Esophagus muscularis mucosa (tissue), 4 donors: ENCODE data around the gene PRRT3.

Source experiments
- EP300 ChIP-seq: sonication (generic); formaldehyde crosslinking; IDR thresholded peaks from one replicate; pipeline ENCODE4 v1.6.1; 2017; ENCODE audit warnings: antibody characterized with exemption
- POLR2A ChIP-seq: fragments of 450-650 bp; IDR thresholded peaks from one replicate; pipeline ENCODE4 v1.6.1; 2017; ENCODE audit warnings: antibody characterized with exemption, moderate library complexity, mild to moderate bottlenecking, low read depth
- TF ChIP-seq, protein P1 (sequence below), 3 experiments: fragments of 200-600 bp in 2 of 3; fragments of 450-650 bp in 1 of 3; sonication (generic) in 2 of 3; IDR thresholded peaks; one replicate each; pipeline ENCODE4 v1.5.1; 2017 to 2019; ENCODE audit warnings: antibody characterized with exemption in 3 of 3, mild to moderate bottlenecking in 2 of 3, moderate library complexity in 1 of 3

DNA sequence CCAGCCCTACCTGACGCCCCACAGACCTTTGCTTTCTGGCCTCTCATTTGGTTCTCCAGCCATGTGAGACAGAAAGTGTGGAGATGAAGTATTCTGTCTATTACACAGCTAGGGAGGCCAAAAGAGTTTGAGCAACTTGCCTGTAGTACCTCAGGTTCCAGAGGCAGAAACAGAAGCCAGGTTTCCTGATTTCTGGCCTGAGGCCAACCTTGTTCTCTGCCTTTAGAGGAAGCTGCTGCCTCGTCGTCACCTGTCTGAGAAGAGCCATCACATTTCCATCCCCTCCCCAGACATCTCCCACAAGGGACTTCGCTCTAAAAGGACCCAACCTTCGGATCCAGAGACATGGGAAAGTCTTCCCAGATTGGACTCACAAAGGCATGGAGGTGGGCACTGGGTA is 45.7 kb downstream of the PRRT3 start:
- TF ChIP-seq POLR2A (no peak), EP300 (no peak)
- TF ChIP-seq, protein P1, sequence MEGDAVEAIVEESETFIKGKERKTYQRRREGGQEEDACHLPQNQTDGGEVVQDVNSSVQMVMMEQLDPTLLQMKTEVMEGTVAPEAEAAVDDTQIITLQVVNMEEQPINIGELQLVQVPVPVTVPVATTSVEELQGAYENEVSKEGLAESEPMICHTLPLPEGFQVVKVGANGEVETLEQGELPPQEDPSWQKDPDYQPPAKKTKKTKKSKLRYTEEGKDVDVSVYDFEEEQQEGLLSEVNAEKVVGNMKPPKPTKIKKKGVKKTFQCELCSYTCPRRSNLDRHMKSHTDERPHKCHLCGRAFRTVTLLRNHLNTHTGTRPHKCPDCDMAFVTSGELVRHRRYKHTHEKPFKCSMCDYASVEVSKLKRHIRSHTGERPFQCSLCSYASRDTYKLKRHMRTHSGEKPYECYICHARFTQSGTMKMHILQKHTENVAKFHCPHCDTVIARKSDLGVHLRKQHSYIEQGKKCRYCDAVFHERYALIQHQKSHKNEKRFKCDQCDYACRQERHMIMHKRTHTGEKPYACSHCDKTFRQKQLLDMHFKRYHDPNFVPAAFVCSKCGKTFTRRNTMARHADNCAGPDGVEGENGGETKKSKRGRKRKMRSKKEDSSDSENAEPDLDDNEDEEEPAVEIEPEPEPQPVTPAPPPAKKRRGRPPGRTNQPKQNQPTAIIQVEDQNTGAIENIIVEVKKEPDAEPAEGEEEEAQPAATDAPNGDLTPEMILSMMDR (IDR thresholded peaks at IDR 0.05): no peak
